Cardiac fibroblast (primary cell): Measurements from ENCODE around the gene ZNF423.
A peak's percentile ranks its signal among the peaks of the same experiment; 100 is the strongest.

ENCODE experiments used
- DNase-seq, 2 donors: peaks; one replicate each; pipeline versions ENCODE4 v3.0.0 to v3.0.0-alpha.2; 2010; ENCODE audit warnings: low read depth in 2 of 2
- H3K4me3 ChIP-seq, 2 donors: replicated peaks in 1 of 2; 1 replicate in 1 of 2; 2 replicates in 1 of 2; pipeline ENCODE4 v1.5.1; 2011; ENCODE audit warnings: low read depth in 2 of 2, low read length in 2 of 2, mild to moderate bottlenecking in 2 of 2, moderate library complexity in 1 of 2
- CTCF ChIP-seq: IDR thresholded peaks from one replicate; pipeline ENCODE4 v1.5.1; 2011; ENCODE audit warnings: low read depth, mild to moderate bottlenecking, low read length, inconsistent platforms

The ZNF423 gene

GRCh38 chr16:49490321-49490705, 365.6 kb downstream of the ZNF423 start:
- TF ChIP-seq CTCF, result no peak
- H3K4me3 ChIP-seq, result no peak overlapping the region
- no peak for DNase-seq

GRCh38 chr16:49489686-49490320, 366.1 kb downstream of the ZNF423 start:
- DNase-seq, result no peak
- no peak for TF ChIP-seq CTCF
- no peak overlapping the region for H3K4me3 ChIP-seq

- TF ChIP-seq CTCF, result no peak
- no peak for DNase-seq
- no peak overlapping the region for H3K4me3 ChIP-seq
Observed at GRCh38 chr16:49488740-49489525, 367.0 kb downstream of the ZNF423 start.

GRCh38 chr16:49488336-49488735, 367.6 kb downstream of the ZNF423 start:
- no peak for DNase-seq
- H3K4me3 ChIP-seq, result no peak overlapping the region
- no peak for TF ChIP-seq CTCF

GRCh38 chr16:49487746-49488145, 368.2 kb downstream of the ZNF423 start:
- DNase-seq, result no peak
- H3K4me3 ChIP-seq, result no peak overlapping the region
- no peak for TF ChIP-seq CTCF

- no peak for TF ChIP-seq CTCF
- H3K4me3 ChIP-seq, result no peak overlapping the region
- DNase-seq, result peak in 1 of 2 donors; percentile 6
Observed at GRCh38 chr16:49486400-49486799, 369.5 kb downstream of the ZNF423 start.

- H3K4me3 ChIP-seq, result no peak overlapping the region
- TF ChIP-seq CTCF, result no peak
- DNase-seq, result peak in 1 of 2 donors; percentile 7
Observed at GRCh38 chr16:49485663-49486062, 370.2 kb downstream of the ZNF423 start.
